ENCODE data around the gene PHACTR4. TPM values are rescaled to one million over a fixed set of nuclear protein-coding genes. Genes with fewer than 3 reads are reported as not detected.
A peak's percentile ranks its signal among the peaks of the same experiment; 100 is the strongest.
"Not testable (repeated sequence)": the region's sequence is repeated elsewhere in the genome, so short reads cannot be mapped to it uniquely, and the experiment has no call there.

PHACTR4 gene
- total RNA-seq, 2 experiments from 2014 or later, result 19.5 to 21.5 TPM

DNA sequence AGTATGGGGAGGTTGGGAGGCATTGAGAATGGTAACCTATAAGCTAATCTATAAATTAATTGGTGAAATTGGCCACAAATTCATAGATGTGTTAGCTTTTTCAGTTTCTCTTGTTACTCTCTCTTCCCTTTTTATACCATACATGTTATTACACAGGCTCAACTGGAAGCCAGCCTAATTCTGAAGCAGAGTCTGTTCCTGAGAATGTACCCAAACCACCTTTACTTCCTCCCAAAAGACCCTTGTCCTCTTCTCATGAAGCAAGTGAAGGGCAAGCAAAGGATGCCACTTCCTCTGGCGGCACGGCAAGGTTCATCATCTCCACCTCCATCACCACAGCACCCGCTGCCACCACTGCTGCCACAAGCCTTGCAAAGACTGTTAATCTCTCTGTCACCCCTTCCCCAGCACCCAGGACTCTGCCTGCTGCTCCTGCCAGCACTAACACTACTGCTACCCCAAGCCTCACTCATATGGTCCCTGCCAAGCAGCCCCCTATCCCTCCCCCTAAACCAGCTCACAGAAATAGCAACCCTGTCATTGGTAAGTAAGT, 96.8 kb downstream of the PHACTR4 start:
- Mint-ChIP-seq H3K4me3 (no peak overlapping the region), H3K27ac (no peak overlapping the region), H3K4me1 (ENCODE audit: low read depth) (peaks cover 10% of the 10 kb centered on the region), H3K36me3 (peaks cover 16% of the 10 kb centered on the region), H3K9me3 (no peaks in the 10 kb centered on the region), H3K27me3 (no peaks in the 10 kb centered on the region)
- ChIA-PET POLR2A (no interaction called here), CTCF (no interaction called here)
- intact Hi-C loops (cut with micrococcal nuclease), result no loop called here
- DNase-seq, result no peak

DNA sequence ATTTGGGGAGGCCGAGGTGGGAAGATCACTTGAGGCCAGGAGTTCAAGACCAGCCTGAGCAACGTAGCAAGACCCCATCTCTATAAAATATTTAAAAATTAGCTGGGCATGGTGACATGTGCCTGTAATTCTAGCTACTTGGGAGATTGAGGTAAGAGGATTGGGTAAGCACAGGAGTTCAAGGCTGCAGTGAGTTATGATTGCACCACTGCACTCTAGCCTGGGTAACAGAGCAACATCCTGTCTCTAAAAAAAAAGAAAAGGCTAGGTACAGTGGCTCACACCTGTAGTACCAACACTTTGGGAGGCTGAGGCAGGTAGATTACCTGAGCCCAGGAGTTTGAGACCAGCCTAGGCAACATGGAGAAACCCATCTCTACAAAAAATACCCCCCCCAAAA, 100.6 kb downstream of the PHACTR4 start:
- no peaks in the 10 kb centered on the region for H3K9me3 Mint-ChIP-seq
- intact Hi-C loops (cut with micrococcal nuclease), result loop anchor here (5.0 kb wide), 1 partner anchor 63 kb away; no protein-coding TSS in a partner anchor
- ChIA-PET POLR2A (no interaction called here), CTCF (interaction anchor here (1.4 kb wide), 1 partner anchor 110 kb away, joined by 4 read pairs; no protein-coding TSS in a partner anchor)
- peaks cover 19% of the 10 kb centered on the region for H3K36me3 Mint-ChIP-seq
- no peak overlapping the region for H3K4me3 Mint-ChIP-seq
- no peak overlapping the region for H3K27ac Mint-ChIP-seq
- DNase-seq, result no peak
- no peaks in the 10 kb centered on the region for H3K27me3 Mint-ChIP-seq
- H3K4me1 Mint-ChIP-seq (ENCODE audit: low read depth), result peaks cover 2% of the 10 kb centered on the region

DNA sequence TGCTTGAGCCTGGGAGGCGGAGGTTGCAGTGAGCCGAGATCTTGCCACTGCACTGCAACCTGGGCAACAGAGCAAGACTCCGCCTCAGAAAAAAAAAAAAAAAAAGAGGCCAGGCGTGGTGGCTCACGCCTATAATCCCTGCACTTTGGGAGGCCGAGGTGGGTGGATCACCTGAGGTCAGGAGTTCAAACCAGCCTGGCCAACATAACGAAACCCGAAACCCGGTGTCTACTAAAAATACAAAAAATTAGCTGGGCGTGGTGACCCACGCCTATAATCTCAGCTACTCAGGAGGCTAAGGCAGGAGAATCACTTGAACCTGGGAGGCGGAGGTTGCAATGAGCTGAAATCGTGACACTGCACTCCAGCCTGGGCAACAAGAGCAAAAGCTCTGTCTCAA, 110.0 kb downstream of the PHACTR4 start:
- CTCF ChIA-PET, result interaction anchor here (0.6 to 0.7 kb wide), 2 partner anchors 120 to 221 kb away, joined by 3 to 6 read pairs; no protein-coding TSS in a partner anchor

DNA sequence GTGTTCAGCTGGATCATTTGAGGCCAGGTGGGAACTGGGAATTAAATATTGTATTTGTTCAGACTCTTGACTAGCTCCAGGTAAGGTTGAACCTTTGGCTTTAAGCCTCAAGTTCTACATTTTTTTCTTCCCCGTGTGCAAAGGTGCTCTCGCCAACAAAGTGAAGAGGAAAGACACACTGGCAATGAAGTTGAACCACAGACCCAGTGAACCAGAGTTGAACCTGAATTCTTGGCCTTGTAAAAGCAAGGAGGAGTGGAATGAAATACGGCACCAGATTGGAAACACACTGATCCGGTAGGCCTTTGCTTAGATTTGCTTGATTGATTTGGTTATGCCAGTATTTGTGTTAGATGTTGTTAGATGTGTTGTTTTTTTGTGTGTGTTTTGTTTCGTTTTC, 110.8 kb downstream of the PHACTR4 start:
- no peak overlapping the region for H3K4me3 Mint-ChIP-seq
- POLR2A ChIA-PET, result no interaction called here
- no peaks in the 10 kb centered on the region for H3K9me3 Mint-ChIP-seq
- H3K36me3 Mint-ChIP-seq, result peaks cover 17% of the 10 kb centered on the region
- no peaks in the 10 kb centered on the region for H3K27me3 Mint-ChIP-seq
- CTCF ChIA-PET, result no interaction called here
- H3K4me1 Mint-ChIP-seq (ENCODE audit: low read depth), result no peaks in the 10 kb centered on the region
- H3K27ac Mint-ChIP-seq, result no peak overlapping the region
- DNase-seq, result no peak
- intact Hi-C loops (cut with micrococcal nuclease), result no loop called here

More for the DNA sequence above, 110.0 kb downstream of the PHACTR4 start:
- H3K27ac Mint-ChIP-seq; H3K9me3 Mint-ChIP-seq; intact Hi-C loops (cut with micrococcal nuclease); H3K4me3 Mint-ChIP-seq; H3K4me1 Mint-ChIP-seq (ENCODE audit: low read depth); H3K27me3 Mint-ChIP-seq; DNase-seq: not testable (repeated sequence)
- POLR2A ChIA-PET, result interaction anchor here (0.6 kb wide), 1 partner anchor 26 kb away, joined by 3 read pairs; the partner anchor contains the start of gene RCC1
- peaks cover 17% of the 10 kb centered on the region for H3K36me3 Mint-ChIP-seq

DNA sequence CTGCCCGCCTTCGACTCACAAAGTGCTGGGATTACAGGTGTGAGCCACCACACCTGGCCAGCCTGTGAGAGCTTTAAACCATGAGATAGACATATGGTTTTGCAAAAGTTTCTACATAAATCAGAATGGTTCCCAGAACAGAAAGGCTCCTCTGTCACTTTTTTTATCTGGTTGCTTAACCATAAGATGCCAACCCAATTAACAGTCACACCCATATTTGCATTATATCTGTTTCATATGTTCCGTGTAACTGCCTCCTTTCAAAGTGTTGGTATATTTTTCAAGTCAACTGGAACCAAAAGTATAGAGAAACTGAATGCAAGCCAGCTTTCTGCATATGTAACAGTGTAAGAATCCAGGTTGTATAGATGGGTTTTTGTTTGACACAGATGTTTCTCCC, 112.6 kb downstream of the PHACTR4 start:
- no peak for DNase-seq
- Mint-ChIP-seq H3K36me3 (peaks cover 12% of the 10 kb centered on the region), H3K4me1 (ENCODE audit: low read depth) (no peaks in the 10 kb centered on the region), H3K27me3 (no peaks in the 10 kb centered on the region), H3K27ac (no peak overlapping the region), H3K9me3 (no peaks in the 10 kb centered on the region), H3K4me3 (no peak overlapping the region)
- ChIA-PET CTCF (interaction anchor here (1.3 to 1.6 kb wide), 2 partner anchors 122 to 123 kb away, joined by 3 to 4 read pairs; no protein-coding TSS in a partner anchor), POLR2A (no interaction called here)
- intact Hi-C loops (cut with micrococcal nuclease), result no loop called here

DNA sequence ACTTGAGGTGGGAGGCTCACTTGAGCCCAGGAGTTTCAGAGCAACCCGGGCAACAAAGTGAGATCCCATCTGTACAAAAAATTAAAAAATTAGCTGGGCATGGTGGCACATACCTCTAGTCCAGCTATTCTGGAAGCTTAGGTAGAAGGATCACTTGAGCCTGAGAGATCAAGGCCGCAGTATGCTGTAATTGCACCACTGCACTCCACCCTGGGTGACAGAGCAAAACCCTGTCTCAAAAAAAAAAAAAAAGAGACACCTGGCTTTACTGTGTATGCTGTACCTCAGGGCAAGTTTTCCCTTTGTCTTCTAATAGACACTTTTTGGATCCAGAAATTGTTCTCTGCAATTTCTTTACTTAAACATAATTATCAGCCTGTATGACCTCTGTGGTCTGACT, 113.2 kb downstream of the PHACTR4 start:
- Mint-ChIP-seq H3K27ac (no peak overlapping the region), H3K9me3 (no peaks in the 10 kb centered on the region), H3K36me3 (peaks cover 12% of the 10 kb centered on the region), H3K4me1 (ENCODE audit: low read depth) (no peaks in the 10 kb centered on the region), H3K27me3 (no peaks in the 10 kb centered on the region), H3K4me3 (no peak overlapping the region)
- DNase-seq, result no peak
- POLR2A ChIA-PET, result no interaction called here
- intact Hi-C loops (cut with micrococcal nuclease), result no loop called here
- CTCF ChIA-PET, result interaction anchor here (1.3 to 1.6 kb wide), 2 partner anchors 123 to 124 kb away, joined by 3 to 4 read pairs; no protein-coding TSS in a partner anchor

DNA sequence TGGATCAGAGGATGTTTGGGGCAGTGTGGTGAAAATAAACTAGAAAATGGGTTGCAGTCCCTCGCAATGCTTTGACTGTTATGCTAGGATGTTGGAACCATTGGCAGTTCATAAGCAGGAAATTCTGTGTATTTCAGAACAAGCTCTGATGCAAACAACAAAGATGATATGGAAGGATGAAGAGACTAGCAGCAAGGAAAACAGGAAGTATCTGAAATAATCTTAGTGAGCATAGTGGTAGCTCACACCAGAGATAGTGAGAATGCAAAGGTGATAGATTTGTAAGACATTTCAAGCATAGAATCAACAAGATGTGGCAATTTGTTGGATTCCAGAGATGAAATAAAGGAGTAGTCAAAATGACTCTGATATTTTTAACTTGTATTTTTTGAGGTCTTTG, 125.2 kb downstream of the PHACTR4 start:
- DNase-seq, result no peak
- H3K4me1 Mint-ChIP-seq (ENCODE audit: low read depth), result peaks cover 5% of the 10 kb centered on the region
- no peaks in the 10 kb centered on the region for H3K9me3 Mint-ChIP-seq
- H3K27me3 Mint-ChIP-seq, result no peaks in the 10 kb centered on the region
- no peak overlapping the region for H3K27ac Mint-ChIP-seq
- peaks cover 17% of the 10 kb centered on the region for H3K36me3 Mint-ChIP-seq
- intact Hi-C loops (cut with micrococcal nuclease), result no loop called here
- ChIA-PET POLR2A (interaction anchor here (1.1 to 1.4 kb wide), 2 partner anchors 11 to 13 kb away, joined by 3 to 10 read pairs; partner anchors contain the start of gene RCC1), CTCF (interaction anchor here (0.8 kb wide), 1 partner anchor 135 kb away, joined by 3 read pairs; no protein-coding TSS in a partner anchor)
- no peak overlapping the region for H3K4me3 Mint-ChIP-seq

DNA sequence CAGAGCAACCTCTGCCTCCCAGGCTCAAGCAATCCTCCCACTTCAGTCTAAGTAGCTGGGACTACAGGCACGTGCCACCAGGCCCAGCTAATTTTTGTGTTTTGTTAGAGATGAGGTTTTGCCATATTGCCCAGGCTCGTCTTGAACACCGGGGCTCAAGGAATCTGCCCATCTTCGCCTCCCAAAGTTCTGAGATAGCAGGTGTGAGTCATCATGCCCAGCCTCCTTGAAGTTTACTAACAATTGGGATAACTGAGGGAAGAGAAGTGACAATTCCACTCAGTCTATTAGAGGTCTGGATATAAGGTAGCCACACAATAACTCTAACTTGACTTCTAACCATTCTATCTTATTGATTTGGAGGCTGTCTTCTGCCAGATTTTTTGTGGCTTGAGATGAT, 130.0 kb downstream of the PHACTR4 start:
- no peak overlapping the region for H3K27ac Mint-ChIP-seq
- H3K4me1 Mint-ChIP-seq (ENCODE audit: low read depth), result peaks cover 8% of the 10 kb centered on the region
- no peak overlapping the region for H3K4me3 Mint-ChIP-seq
- ChIA-PET POLR2A (no interaction called here), CTCF (no interaction called here)
- H3K27me3 Mint-ChIP-seq, result no peaks in the 10 kb centered on the region
- intact Hi-C loops (cut with micrococcal nuclease), result no loop called here
- H3K9me3 Mint-ChIP-seq, result no peaks in the 10 kb centered on the region
- H3K36me3 Mint-ChIP-seq, result peaks cover 9% of the 10 kb centered on the region
- DNase-seq, result no peak

DNA sequence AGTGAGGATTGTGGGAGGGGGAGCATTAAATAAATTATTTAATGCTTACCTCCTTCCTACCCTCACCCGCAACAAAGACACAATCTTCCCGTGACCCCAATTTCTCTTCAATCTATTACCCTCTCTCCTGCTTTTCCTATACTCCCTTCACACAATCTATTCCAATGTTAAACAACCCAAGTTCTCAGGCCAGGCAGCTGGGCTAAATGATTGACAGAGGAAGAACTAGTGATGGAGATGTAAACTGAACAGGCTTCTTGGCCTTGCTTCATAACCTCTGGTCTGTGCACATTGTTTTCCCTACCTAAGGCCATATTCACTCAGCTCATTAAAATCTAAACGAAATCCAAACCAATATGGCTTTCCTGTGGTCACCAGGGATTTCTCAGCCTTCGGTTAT, 132.4 kb downstream of the PHACTR4 start:
- intact Hi-C loops (cut with micrococcal nuclease), result no loop called here
- no peak overlapping the region for H3K4me3 Mint-ChIP-seq
- DNase-seq, result no peak
- H3K27ac Mint-ChIP-seq, result no peak overlapping the region
- H3K36me3 Mint-ChIP-seq, result peaks cover 18% of the 10 kb centered on the region
- peaks cover 14% of the 10 kb centered on the region for H3K4me1 Mint-ChIP-seq (ENCODE audit: low read depth)
- ChIA-PET CTCF (no interaction called here), POLR2A (no interaction called here)
- H3K27me3 Mint-ChIP-seq, result peaks cover 3% of the 10 kb centered on the region
- H3K9me3 Mint-ChIP-seq, result peaks cover 3% of the 10 kb centered on the region

DNA sequence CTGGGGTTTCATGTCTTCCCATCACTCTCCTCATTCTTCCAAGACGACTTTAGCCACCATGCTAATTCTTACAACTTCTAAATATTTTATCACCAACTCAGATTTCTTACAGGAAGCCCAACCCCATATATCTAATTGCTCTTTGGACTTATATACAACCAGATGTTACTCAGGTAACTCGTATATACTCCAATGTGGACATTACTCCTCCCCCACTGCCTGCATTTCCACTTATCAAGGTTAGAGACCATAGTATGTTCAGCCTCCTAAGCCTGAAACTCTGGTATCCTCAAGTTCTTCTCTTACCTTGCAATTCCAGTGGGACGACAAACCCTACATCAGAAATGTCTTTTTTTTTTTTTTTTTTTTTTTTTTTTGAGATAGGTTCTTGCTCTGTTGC, 133.6 kb downstream of the PHACTR4 start:
- Mint-ChIP-seq H3K4me3 (no peak overlapping the region), H3K4me1 (ENCODE audit: low read depth) (peaks cover 14% of the 10 kb centered on the region), H3K27me3 (peaks cover 3% of the 10 kb centered on the region), H3K9me3 (peaks cover 3% of the 10 kb centered on the region), H3K27ac (no peak overlapping the region), H3K36me3 (peaks cover 30% of the 10 kb centered on the region)
- intact Hi-C loops (cut with micrococcal nuclease), result no loop called here
- no peak for DNase-seq
- POLR2A ChIA-PET, result no interaction called here
- CTCF ChIA-PET, result no interaction called here

DNA sequence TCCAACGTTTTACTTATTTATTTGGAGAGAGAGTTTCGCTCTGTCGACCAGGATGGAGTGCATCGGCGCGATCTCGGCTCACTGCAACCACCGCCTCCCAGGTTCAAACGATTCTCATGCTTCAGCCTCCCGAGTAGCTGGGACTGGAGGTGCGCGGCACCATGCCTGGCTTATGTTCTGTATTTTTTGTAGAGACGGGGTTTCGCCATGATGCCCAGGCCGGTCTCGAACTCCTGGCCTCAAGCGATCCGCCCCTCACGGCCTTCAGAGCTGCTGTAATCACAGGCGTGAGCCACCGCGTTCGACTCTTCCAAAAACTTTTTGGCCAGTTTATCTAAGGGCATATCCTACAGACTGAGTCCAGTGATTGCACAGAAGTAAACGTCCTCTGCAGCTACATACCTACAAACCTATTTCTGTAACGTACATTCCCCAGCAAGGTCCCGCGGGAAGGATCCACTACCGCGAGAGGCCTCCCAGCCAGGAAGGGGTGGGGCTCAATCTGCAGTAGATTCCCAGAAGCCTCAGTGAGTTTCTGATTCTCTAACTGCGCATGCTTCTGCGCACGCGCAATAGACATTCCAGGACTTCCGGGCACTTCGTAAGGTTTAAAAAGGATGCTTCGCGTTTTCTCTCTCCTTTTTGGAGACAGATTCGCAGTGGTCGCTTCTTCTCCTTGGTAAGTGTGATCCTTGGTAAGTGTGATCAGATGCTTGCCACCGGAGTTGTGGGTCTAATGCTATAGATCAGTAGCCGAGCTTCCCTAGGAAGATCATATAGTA, 136.1 kb downstream of the PHACTR4 start, which contains the start of gene RCC1:
TSS of gene RCC1 (plus strand) at position 638 of the 782 bp plus-strand sequence. CDS start 23,824 bp downstream, outside the sequence.
- POLR2A ChIA-PET, result interaction anchor here (0.6 to 9.7 kb wide), 20 partner anchors 10 to 732 kb away, joined by 3 to 180 read pairs (median 4); partner anchors contain the start of genes ATP5IF1, MED18, PPP1R8 and RNU11
- peaks cover 53% of the 10 kb centered on the region for H3K36me3 Mint-ChIP-seq
- H3K27me3 Mint-ChIP-seq, result peaks cover 6% of the 10 kb centered on the region
- peaks cover 3% of the 10 kb centered on the region for H3K9me3 Mint-ChIP-seq
- peak; percentile 98 for DNase-seq
- CTCF ChIA-PET, result interaction anchor here (0.8 to 2.3 kb wide), 4 partner anchors 11 to 257 kb away, joined by 4 to 13 read pairs (median 6); no protein-coding TSS in a partner anchor
- H3K4me1 Mint-ChIP-seq (ENCODE audit: low read depth), result peaks cover 38% of the 10 kb centered on the region
- intact Hi-C loops (cut with micrococcal nuclease), result loop anchor here (1.0 to 5.0 kb wide), 4 partner anchors 13 to 382 kb away; no protein-coding TSS in a partner anchor
- H3K4me3 Mint-ChIP-seq, result peak within 1 kb of the TSS; percentile 97
- H3K27ac Mint-ChIP-seq, result peak within 1 kb of the TSS; percentile 97

DNA sequence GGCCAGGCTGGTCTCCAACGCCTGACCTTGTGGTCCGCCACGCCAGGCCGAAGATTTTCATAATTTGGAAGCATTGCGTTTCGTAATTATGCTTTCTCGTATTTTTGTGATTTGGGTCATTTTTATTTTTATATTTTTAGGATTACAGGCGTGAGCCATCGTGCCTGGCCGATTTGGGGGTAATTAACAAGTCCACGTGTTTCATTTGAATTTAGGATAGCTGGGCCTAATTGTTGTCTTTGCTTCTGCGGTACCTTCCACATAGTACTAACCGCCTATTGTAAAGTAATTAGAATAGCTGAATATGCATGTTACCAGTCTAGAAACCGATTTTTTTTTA, 137.3 kb downstream of the PHACTR4 start:
- H3K4me1 Mint-ChIP-seq (ENCODE audit: low read depth), result peaks cover 38% of the 10 kb centered on the region
- H3K27ac Mint-ChIP-seq, result peak overlapping the region; percentile 97
- intact Hi-C loops (cut with micrococcal nuclease), result loop anchor here (1.0 to 5.0 kb wide), 3 partner anchors 11 to 380 kb away; no protein-coding TSS in a partner anchor
- POLR2A ChIA-PET, result interaction anchor here (0.7 to 9.7 kb wide), 13 partner anchors 9 to 258 kb away, joined by 3 to 180 read pairs (median 5); partner anchors contain the start of genes GMEB1, MED18, RNU11 and TAF12
- DNase-seq, result no peak
- H3K4me3 Mint-ChIP-seq, result peak overlapping the region; percentile 97
- peaks cover 6% of the 10 kb centered on the region for H3K27me3 Mint-ChIP-seq
- CTCF ChIA-PET, result interaction anchor here (1.1 to 1.4 kb wide), 2 partner anchors 45 to 258 kb away, joined by 4 read pairs; no protein-coding TSS in a partner anchor
- H3K36me3 Mint-ChIP-seq, result peaks cover 64% of the 10 kb centered on the region
- H3K9me3 Mint-ChIP-seq, result peaks cover 3% of the 10 kb centered on the region
